GM23338 (cell line): ENCODE results near the gene INAFM1.

Experiments
- CREB1 ChIP-seq: fragments of 250-450 bp; sonication (Bioruptor Pico); IDR thresholded peaks from 2 replicates; pipeline ENCODE4 v1.5.0; 2020; ENCODE audit warnings: low read depth, mild to moderate bottlenecking, moderate library complexity
- CTCF ChIP-seq, 2 experiments: fragments of 200-600 bp in 1 of 2; sonication (generic) in 1 of 2; conservative IDR thresholded peaks; 2 replicates each; pipeline versions ENCODE4 v1.5.1 to v1.6.1; 2016 to 2017; ENCODE audit warnings: antibody characterized with exemption in 2 of 2, low read depth in 2 of 2, mild to moderate bottlenecking in 2 of 2, moderate library complexity in 1 of 2
- EZH2 ChIP-seq: fragments of 200-600 bp; sonication (generic); IDR thresholded peaks from one replicate; pipeline ENCODE4 v1.8.0; 2017; ENCODE audit warnings: antibody characterized with exemption, mild to moderate bottlenecking, low read depth; ENCODE audit not compliant: unreplicated experiment
- EZH2phosphoT487 ChIP-seq: fragments of 200-600 bp; sonication (generic); IDR thresholded peaks from one replicate; pipeline ENCODE4 v1.8.1; 2018; ENCODE audit warnings: antibody characterized with exemption; ENCODE audit not compliant: unreplicated experiment
- JUNB ChIP-seq: IDR thresholded peaks from one replicate; pipeline ENCODE4 v1.6.1; 2016; ENCODE audit warnings: antibody characterized with exemption; ENCODE audit not compliant: unreplicated experiment
- NANOG ChIP-seq: IDR thresholded peaks from 2 replicates; pipeline ENCODE4 v1.6.1; 2016; ENCODE audit warnings: antibody characterized with exemption, borderline replicate concordance
- POLR2AphosphoS5 ChIP-seq: IDR thresholded peaks from 2 replicates; pipeline ENCODE4 v1.6.1; 2016; ENCODE audit warnings: antibody characterized with exemption, low read depth
- REST ChIP-seq: IDR thresholded peaks from one replicate; pipeline ENCODE4 v1.6.1; 2018; ENCODE audit warnings: antibody characterized with exemption; ENCODE audit not compliant: unreplicated experiment
- STAT1 ChIP-seq: IDR thresholded peaks from one replicate; pipeline ENCODE4 v1.6.1; 2016; ENCODE audit warnings: antibody characterized with exemption; ENCODE audit not compliant: unreplicated experiment
- ZNF114 ChIP-seq: fragments of 250-450 bp; sonication (Bioruptor Pico); IDR thresholded peaks from 2 replicates; pipeline ENCODE4 v1.5.0; 2020; ENCODE audit warnings: mild to moderate bottlenecking, moderate library complexity
- ZNF331 ChIP-seq: fragments of 250-450 bp; sonication (Bioruptor Pico); IDR thresholded peaks from 2 replicates; pipeline ENCODE4 v1.5.0; 2020; ENCODE audit warnings: low read depth, mild to moderate bottlenecking, moderate library complexity
- TF ChIP-seq, protein P1 (sequence below): IDR thresholded peaks from 2 replicates; pipeline ENCODE4 v1.6.1; 2016; ENCODE audit warnings: antibody characterized with exemption
- TF ChIP-seq, protein P2 (sequence below): fragments of 250-450 bp; sonication (Bioruptor Pico); IDR thresholded peaks from 2 replicates; pipeline ENCODE4 v1.5.0; 2020; ENCODE audit warnings: mild to moderate bottlenecking, moderate library complexity

GRCh38 chr19:47253467-47253881 is 21.2 kb upstream of the INAFM1 start:
- TF ChIP-seq CTCF (conservative IDR thresholded peaks at IDR 0.05; ENCODE audit: low read depth in 2 of 2) (no peak), EZH2phosphoT487 (no peak), REST (no peak), JUNB (no peak), EZH2 (no peak), POLR2AphosphoS5 (no peak), STAT1 (no peak), NANOG (no peak), CREB1 (CRISPR knock-in tag) (no peak), ZNF114 (CRISPR knock-in tag) (no peak), ZNF331 (CRISPR knock-in tag) (no peak)
- TF ChIP-seq, protein P1, sequence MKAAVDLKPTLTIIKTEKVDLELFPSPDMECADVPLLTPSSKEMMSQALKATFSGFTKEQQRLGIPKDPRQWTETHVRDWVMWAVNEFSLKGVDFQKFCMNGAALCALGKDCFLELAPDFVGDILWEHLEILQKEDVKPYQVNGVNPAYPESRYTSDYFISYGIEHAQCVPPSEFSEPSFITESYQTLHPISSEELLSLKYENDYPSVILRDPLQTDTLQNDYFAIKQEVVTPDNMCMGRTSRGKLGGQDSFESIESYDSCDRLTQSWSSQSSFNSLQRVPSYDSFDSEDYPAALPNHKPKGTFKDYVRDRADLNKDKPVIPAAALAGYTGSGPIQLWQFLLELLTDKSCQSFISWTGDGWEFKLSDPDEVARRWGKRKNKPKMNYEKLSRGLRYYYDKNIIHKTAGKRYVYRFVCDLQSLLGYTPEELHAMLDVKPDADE, result no peak
- TF ChIP-seq, protein P2, sequence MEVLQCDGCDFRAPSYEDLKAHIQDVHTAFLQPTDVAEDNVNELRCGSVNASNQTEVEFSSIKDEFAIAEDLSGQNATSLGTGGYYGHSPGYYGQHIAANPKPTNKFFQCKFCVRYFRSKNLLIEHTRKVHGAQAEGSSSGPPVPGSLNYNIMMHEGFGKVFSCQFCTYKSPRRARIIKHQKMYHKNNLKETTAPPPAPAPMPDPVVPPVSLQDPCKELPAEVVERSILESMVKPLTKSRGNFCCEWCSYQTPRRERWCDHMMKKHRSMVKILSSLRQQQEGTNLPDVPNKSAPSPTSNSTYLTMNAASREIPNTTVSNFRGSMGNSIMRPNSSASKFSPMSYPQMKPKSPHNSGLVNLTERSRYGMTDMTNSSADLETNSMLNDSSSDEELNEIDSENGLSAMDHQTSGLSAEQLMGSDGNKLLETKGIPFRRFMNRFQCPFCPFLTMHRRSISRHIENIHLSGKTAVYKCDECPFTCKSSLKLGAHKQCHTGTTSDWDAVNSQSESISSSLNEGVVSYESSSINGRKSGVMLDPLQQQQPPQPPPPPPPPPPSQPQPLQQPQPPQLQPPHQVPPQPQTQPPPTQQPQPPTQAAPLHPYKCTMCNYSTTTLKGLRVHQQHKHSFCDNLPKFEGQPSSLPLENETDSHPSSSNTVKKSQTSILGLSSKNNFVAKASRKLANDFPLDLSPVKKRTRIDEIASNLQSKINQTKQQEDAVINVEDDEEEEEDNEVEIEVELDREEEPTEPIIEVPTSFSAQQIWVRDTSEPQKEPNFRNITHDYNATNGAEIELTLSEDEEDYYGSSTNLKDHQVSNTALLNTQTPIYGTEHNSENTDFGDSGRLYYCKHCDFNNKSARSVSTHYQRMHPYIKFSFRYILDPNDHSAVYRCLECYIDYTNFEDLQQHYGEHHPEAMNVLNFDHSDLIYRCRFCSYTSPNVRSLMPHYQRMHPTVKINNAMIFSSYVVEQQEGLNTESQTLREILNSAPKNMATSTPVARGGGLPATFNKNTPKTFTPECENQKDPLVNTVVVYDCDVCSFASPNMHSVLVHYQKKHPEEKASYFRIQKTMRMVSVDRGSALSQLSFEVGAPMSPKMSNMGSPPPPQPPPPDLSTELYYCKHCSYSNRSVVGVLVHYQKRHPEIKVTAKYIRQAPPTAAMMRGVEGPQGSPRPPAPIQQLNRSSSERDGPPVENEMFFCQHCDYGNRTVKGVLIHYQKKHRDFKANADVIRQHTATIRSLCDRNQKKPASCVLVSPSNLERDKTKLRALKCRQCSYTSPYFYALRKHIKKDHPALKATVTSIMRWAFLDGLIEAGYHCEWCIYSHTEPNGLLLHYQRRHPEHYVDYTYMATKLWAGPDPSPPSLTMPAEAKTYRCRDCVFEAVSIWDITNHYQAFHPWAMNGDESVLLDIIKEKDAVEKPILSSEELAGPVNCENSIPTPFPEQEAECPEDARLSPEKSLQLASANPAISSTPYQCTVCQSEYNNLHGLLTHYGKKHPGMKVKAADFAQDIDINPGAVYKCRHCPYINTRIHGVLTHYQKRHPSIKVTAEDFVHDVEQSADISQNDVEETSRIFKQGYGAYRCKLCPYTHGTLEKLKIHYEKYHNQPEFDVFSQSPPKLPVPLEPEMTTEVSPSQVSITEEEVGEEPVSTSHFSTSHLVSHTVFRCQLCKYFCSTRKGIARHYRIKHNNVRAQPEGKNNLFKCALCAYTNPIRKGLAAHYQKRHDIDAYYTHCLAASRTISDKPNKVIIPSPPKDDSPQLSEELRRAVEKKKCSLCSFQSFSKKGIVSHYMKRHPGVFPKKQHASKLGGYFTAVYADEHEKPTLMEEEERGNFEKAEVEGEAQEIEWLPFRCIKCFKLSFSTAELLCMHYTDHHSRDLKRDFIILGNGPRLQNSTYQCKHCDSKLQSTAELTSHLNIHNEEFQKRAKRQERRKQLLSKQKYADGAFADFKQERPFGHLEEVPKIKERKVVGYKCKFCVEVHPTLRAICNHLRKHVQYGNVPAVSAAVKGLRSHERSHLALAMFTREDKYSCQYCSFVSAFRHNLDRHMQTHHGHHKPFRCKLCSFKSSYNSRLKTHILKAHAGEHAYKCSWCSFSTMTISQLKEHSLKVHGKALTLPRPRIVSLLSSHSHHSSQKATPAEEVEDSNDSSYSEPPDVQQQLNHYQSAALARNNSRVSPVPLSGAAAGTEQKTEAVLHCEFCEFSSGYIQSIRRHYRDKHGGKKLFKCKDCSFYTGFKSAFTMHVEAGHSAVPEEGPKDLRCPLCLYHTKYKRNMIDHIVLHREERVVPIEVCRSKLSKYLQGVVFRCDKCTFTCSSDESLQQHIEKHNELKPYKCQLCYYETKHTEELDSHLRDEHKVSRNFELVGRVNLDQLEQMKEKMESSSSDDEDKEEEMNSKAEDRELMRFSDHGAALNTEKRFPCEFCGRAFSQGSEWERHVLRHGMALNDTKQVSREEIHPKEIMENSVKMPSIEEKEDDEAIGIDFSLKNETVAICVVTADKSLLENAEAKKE (CRISPR knock-in tag), result no peak
